Stimulated activated CD4-positive, alpha-beta T cell treated with anti-CD3 and anti-CD28 coated beads, Interleukin-4, amount 100 ng/mL, for 24 hours (primary cell): ENCODE results near the gene NSD2.

ENCODE experiments used
- DNase-seq: peaks from one replicate; pipeline ENCODE4 v3.0.0-alpha.2; 2020

The NSD2 gene

GRCh38 chr4:1864076-1865008 lies 6.9 kb upstream of the NSD2 start:
- no peak for DNase-seq

DNA sequence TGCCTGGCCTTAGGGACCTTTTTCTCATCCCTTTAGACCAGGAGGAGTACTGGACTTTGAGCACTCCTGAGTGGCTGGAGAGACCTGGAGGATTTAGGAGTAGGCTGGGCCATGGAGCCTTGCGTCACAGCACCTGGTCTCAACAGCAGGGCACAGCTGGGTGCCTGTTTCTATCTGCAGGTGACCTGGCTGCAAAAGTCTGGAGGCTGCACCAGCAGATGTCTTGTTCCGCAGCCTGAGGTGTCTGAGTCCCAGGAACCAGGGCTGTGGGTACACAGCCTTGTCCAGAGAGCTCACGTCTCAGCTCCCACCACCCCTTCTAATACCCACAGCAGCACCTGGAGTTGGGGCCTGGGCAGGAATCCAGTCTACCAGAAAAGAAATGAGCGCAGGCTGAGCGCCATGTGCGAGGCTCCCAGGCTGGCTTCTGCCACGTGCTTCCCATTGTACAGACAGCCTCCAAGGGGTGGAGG lies 5.0 kb upstream of the NSD2 start:
- DNase-seq: no peak

DNA sequence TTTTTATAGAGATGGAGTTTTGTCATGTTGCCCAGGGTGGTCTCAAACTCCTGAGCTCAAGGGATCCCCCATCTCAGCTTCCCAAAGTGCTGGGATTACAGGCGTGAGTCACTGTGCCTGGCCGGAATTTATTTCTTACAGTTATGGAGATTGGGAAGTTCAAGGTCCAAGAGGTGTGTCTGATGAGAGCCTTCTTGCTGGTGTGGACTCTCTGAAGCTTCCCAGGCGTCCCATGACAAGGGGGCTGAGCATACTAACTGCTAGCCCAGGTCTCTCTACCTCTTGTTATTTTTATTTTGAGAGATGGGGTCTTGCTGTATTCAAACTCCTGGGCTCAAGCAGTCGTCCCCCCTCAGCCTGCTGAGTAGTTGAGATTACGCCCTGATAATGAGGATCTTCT lies 2.9 kb upstream of the NSD2 start:
- DNase-seq: no peak

GRCh38 chr4:1868912-1869311 lies 2.3 kb upstream of the NSD2 start:
- DNase-seq: no peak

DNA sequence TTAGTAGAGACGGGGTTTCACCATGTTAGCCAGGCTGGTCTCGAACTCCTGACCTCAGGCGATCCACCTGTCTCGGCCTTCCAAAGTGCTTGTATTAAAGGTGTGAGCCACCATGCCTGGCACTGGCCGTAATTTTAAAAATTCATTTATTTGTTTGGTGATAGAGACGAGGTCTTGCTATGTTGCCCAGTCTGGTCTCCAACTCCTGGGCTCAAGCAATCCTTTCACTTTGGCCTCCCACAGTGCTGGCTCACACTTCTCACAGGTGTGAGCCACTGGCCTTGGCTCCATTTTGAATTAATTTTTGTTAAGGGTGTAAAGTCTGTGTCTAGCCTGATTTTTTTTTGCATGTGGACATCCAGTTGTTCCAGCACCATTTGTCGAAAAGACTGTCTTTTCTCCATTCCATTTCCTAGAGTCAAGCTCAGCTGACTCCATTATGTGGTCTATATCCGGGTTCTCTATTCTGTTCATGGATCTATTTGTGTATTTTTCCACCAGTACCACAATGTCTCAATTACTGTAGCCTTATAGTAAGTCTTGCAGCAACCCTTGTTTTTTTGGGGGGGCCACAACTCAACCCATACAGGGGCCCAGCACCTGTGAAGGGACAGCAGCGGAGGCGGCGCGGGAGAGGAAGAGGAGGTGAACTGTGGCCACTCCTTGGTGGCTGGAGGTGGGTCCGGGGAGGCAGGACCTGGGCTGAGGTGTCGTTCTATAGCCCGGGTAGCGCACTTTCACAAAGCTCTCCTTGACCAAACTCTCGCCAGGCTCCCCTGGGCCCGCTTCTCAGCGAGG lies 1.5 kb upstream of the NSD2 start:
- DNase-seq: no peak

DNA sequence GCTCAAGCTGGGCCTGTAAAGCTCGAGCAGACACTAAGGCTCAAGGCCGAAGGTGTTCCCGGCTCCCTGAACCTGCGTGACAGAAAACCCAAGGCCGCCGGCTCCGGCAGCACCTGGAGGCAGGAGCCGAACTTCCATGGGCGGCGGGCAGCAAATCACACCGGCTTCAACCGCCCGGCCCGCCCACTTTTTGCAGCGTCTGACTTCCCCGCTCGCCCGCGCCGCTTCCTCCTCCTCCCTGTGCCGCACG lies 940 bp upstream of the NSD2 start:
- peak; percentile 85 for DNase-seq

- DNase-seq: no peak
Observed at GRCh38 chr4:1871471-1872021, 353 bp downstream of the NSD2 start.

GRCh38 chr4:1872870-1873269 lies 1.7 kb downstream of the NSD2 start:
- DNase-seq: peak; percentile 49

DNA sequence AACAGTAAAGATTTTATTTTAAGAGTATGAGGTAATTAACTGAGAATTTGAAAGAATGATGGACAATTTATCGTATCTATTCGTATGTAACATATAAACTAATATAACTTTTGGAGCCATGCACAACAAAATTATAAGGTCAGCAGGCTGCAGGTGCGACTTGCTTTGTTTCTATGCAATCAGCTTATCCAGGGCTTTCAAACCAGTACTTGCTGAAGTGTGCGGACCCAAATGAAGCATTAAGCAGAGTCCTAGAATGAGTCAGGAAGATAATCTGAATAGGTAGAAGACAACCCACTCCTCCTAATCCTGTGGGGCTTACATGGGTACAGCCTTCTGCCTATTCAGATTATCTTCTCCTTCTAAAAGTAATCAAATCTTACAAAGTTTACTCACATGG lies 2.1 kb downstream of the NSD2 start:
- DNase-seq: no peak

GRCh38 chr4:1873776-1874175 lies 2.6 kb downstream of the NSD2 start:
- DNase-seq: no peak

DNA sequence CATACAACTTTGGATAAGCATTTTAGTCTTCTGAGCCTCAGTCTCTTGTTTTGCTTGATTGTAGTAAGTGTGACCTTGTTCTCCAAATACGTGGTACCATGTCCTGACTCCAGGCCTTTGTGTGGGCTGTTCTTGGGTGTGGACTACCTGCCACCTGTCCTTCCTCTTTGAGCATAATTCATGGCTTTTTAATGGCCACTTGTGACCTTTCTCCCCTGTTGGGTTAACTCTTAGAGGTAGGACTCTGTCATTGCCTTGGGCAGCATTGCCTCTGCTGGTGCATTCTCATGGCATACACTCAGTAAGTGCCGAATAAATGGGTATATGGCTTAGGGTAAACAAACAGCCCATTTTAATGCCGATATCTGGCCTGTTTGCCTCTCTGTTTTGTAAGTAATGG lies 3.0 kb downstream of the NSD2 start:
- no peak for DNase-seq

- DNase-seq: no peak
Observed at GRCh38 chr4:1879485-1879884, 8.3 kb downstream of the NSD2 start.

DNA sequence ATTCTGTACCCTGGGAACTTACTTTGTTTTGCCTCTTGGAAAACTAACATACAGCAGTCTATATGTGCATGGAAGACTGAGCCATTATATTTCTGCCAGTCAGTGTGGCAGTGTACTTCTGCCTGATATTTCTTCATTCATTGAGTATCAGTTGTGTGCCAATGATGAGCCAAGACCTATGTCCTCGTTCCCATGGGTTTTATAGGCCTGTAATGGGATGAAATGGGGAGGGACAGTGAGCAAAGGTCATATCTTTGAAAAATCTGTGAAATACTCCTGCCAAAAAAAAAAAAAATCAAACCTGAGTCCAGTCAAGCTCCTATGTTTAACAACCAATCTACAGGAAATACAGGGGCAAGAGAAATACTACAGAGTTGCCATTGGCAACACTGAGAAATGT lies 9.1 kb downstream of the NSD2 start:
- no peak for DNase-seq

DNA sequence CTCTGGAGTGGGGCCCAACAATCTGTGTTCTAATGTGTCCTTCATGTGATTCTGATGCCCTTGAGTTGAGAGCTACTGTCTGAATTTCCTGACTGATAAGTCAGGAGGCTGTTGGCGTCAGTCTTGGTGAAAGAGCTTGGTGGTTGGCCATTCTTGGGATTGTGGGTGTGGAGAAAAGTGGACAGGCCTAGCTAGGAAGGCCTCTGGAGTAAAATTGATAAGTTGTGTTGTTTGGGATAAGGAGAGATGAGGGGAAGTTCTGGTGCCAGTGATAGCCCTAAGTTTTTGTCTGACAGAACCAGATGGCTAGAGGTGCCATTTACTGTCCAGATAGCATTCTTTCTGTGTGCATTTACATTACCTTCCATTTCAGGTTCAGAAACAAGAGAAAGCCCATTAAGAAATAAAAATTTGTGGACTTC lies 11.7 kb downstream of the NSD2 start:
- no peak for DNase-seq

DNA sequence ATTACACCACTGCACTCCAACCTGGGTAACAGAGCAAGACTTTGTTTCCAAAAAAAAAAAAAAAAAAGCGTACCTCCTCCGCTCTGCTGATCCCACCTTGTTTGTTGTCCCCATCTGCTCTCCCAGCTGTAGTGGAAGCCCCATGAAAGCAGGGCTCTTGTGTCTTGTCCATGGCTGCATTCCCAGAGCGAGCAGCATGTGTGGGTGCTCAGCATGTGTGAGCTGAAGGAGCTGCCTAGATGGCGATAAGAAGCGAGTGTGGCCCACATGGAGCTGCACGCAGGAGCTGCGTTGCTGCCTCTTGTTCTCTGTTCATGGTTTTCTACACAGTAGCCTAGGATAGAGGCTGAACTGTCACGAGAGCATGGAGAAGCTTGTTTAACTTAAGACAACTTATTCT lies 12.4 kb downstream of the NSD2 start:
- no peak for DNase-seq

DNA sequence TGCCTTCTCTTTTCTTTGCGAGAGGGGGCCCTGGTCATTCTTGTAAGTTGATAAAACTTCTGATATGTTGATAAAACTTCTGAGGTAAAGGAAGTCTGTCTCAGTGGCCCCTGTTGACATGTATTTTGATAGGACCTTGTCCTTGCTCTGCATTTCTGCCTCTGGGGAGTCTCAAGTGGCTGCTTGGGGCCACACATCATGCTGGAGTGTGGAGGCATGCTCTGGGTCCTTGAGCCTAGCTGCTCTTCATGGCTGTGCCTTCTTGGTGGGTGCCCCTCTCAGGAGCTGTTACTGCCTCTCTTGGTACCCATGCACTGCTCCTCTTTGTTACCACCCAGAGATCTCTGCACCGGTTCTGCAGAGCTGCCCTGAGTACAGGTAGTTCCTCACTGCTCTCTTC lies 14.2 kb downstream of the NSD2 start:
- DNase-seq: no peak

GRCh38 chr4:1887052-1887451 lies 15.9 kb downstream of the NSD2 start:
- no peak for DNase-seq

- DNase-seq: no peak
Observed at GRCh38 chr4:1890979-1891570, 19.9 kb downstream of the NSD2 start.

DNA sequence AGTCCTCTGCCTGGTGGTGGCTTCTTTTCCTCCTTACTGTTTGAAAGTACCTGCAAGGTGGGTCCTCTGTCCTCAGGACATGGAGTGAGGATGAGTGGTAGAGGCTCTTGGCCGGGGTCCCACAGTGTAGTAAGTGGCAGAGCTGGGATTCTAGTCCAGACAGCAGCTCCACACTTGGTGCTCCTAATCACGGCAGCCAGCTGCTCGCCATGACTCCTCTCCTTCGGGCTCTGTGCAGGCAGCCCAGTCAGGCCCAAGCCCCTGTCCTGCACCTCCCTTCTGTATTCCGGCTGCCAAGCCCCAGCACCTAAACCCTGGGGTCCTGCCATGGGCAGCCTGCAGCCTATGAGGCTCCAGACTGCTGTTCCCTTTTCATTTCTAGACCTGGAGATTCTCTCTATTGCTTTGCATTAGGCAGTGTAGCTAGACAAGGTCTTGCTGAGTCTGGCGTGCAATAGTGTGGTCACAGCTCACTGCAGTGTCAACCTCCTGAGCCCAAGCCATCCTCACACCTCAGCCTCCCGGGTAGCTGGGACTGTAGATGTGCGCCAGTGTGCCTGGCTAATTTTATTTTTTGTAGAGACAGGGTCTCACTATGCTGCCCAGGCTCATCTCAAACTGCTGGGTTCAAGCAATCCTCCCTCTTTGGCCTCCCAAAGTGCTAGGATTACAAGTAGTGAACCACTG lies 24.9 kb downstream of the NSD2 start:
- DNase-seq: no peak

- no peak for DNase-seq
Observed at GRCh38 chr4:1896658-1896991, 25.4 kb downstream of the NSD2 start.

- no peak for DNase-seq
Observed at GRCh38 chr4:1898007-1898406, 26.8 kb downstream of the NSD2 start.

DNA sequence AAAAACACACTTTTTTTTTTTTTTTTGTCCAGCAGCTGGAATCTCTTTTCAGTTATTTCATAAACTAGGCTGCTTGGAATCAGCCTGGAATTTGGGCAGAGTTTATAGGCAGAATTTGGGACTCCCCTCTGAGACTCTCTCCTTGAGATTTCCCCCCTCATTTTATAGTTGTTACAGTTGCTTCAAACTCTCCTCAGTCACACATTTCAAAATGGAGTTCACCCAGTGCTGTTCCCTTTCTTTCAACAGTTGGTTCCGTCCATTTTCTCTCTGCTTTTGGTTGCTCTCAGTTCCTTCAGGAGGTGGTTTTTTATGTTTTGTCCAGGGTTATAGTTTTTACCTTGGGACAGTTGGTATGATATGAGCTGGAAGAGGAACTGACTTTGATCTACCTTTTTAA lies 27.5 kb downstream of the NSD2 start:
- DNase-seq: no peak
